Endodermal cell (in vitro differentiated cells): ENCODE measurements around the gene KDM5A. TPM values are rescaled to one million over a fixed set of nuclear protein-coding genes. Genes with fewer than 3 reads are reported as not detected.
"Not testable (repeated sequence)": the region's sequence is repeated elsewhere in the genome, so short reads cannot be mapped to it uniquely, and the experiment has no call there.

Source experiments
- DNase-seq: peaks from one replicate; pipeline ENCODE4 v3.0.0-alpha.2; 2017
- H3K27ac ChIP-seq: 2 replicates; pipeline ENCODE4 v1.5.1; 2013; ENCODE audit warnings: mild to moderate bottlenecking, low read depth, low read length, moderate library complexity
- H3K27me3 ChIP-seq: 2 replicates; pipeline ENCODE4 v1.6.1; 2013; ENCODE audit warnings: mild to moderate bottlenecking, low read length, moderate library complexity; ENCODE audit not compliant: insufficient read depth, control insufficient read depth, poor library complexity, severe bottlenecking
- H3K36me3 ChIP-seq: 2 replicates; pipeline ENCODE4 v1.7.0; 2013; ENCODE audit warnings: mild to moderate bottlenecking, low read length, moderate library complexity; ENCODE audit not compliant: control insufficient read depth, insufficient read depth
- H3K4me1 ChIP-seq: one replicate; pipeline ENCODE4 v1.7.0; 2013; ENCODE audit warnings: low read length; ENCODE audit not compliant: control insufficient read depth, insufficient read depth
- H3K4me3 ChIP-seq: 2 replicates; pipeline ENCODE4 v1.5.1; 2013; ENCODE audit warnings: mild to moderate bottlenecking, low read length, moderate library complexity
- H3K9ac ChIP-seq: 2 replicates; pipeline ENCODE4 v1.6.1; 2013; ENCODE audit warnings: mild to moderate bottlenecking, low read length, moderate library complexity; ENCODE audit not compliant: poor library complexity, severe bottlenecking; ENCODE audit errors: extremely low read depth
- H3K9me3 ChIP-seq: 2 replicates; pipeline ENCODE4 v1.6.1; 2013; ENCODE audit warnings: mild to moderate bottlenecking, low read length, moderate library complexity; ENCODE audit not compliant: control insufficient read depth
- H3K27ac Mint-ChIP-seq: 2 replicates; pipeline ENCODE4 v1.8.0; 2020; ENCODE audit warnings: mixed read lengths
- H3K27me3 Mint-ChIP-seq: 2 replicates; pipeline ENCODE4 v1.8.0; 2021; ENCODE audit warnings: mild to moderate bottlenecking, mixed read lengths; ENCODE audit not compliant: insufficient read depth
- H3K36me3 Mint-ChIP-seq: 2 replicates; pipeline ENCODE4 v1.8.0; 2020; ENCODE audit warnings: low read depth, mixed read lengths
- H3K4me1 Mint-ChIP-seq: 2 replicates; pipeline ENCODE4 v1.8.0; 2020; ENCODE audit warnings: mixed read lengths
- H3K4me3 Mint-ChIP-seq: 2 replicates; pipeline ENCODE4 v1.8.0; 2020; ENCODE audit warnings: mild to moderate bottlenecking, moderate library complexity, mixed read lengths
- H3K9me3 Mint-ChIP-seq: 2 replicates; pipeline ENCODE4 v1.8.0; 2020; ENCODE audit warnings: mild to moderate bottlenecking, mixed read lengths
- WGBS, 2 experiments: methylation state at CpG; one replicate each; pipeline versions ENCODE4 v1.1.5 to v1.1.7; 2013; ENCODE audit warnings: missing lambda C conversion rate in 2 of 2, mixed read lengths in 1 of 2; ENCODE audit not compliant: insufficient coverage in 1 of 2, insufficient read length in 1 of 2; 5-methylcytosine and 5-hydroxymethylcytosine counted together
- total RNA-seq, 2 donors: library from RNA; stranded (reverse); fragmentation: NEBNext Ultra II Directional in 1 of 2; extraction: Animal tissue kit (Norgen Biotek cat#: 25700) in 1 of 2; gene quantifications; 2 replicates in 1 of 2; 3 replicates in 1 of 2; pipeline ENCODE4 v1.2.1, GENCODE V29; 2021
- TF ChIP-seq, protein P1 (sequence below): fragments of 200-600 bp; sonication (generic); conservative IDR thresholded peaks from 2 replicates; pipeline ENCODE4 v1.5.0; 2021; ENCODE audit warnings: antibody characterized with exemption, mild to moderate bottlenecking

Gene KDM5A
- total RNA-seq, 2 donors from 2014 or later, result 59.9 to 157 TPM

DNA sequence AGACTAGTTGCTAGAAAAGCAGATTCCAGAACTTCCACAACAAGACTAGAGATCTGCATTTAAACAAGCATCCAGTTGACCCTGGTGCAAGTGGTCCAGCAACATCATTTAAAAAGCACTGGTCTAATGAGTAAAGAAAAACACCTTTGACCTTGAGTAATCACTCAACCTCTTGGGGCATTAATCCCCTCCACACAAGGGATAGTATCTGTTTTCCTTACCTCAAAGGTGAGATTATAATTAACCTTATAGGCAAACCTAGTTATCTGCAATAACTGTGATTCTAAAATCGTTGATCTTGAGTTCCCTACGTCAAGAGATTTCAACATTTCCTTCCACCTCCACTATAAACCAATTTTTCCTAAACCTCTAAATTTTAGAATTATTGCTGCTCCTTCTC lies 1.1 kb downstream of the KDM5A start:
- Histone ChIP-seq H3K27ac (no peak overlapping the region), H3K9me3 (no peaks in the 10 kb centered on the region), H3K36me3 (peaks cover 28% of the 10 kb centered on the region), H3K4me1 (no peaks in the 10 kb centered on the region), H3K27me3 (no peaks in the 10 kb centered on the region), H3K9ac (peak overlapping the region; percentile 84), H3K4me3 (peak overlapping the region; percentile 92)
- Mint-ChIP-seq H3K4me1 (peaks cover 20% of the 10 kb centered on the region), H3K4me3 (peak overlapping the region; percentile 86), H3K36me3 (peaks cover 25% of the 10 kb centered on the region), H3K9me3 (no peaks in the 10 kb centered on the region), H3K27me3 (no peaks in the 10 kb centered on the region), H3K27ac (peak overlapping the region; percentile 99)
- WGBS, 2 experiments, result 9 to 16% methylated on average over 2 of the region's 2 CpGs
- DNase-seq, result no peak
- TF ChIP-seq, protein P1, sequence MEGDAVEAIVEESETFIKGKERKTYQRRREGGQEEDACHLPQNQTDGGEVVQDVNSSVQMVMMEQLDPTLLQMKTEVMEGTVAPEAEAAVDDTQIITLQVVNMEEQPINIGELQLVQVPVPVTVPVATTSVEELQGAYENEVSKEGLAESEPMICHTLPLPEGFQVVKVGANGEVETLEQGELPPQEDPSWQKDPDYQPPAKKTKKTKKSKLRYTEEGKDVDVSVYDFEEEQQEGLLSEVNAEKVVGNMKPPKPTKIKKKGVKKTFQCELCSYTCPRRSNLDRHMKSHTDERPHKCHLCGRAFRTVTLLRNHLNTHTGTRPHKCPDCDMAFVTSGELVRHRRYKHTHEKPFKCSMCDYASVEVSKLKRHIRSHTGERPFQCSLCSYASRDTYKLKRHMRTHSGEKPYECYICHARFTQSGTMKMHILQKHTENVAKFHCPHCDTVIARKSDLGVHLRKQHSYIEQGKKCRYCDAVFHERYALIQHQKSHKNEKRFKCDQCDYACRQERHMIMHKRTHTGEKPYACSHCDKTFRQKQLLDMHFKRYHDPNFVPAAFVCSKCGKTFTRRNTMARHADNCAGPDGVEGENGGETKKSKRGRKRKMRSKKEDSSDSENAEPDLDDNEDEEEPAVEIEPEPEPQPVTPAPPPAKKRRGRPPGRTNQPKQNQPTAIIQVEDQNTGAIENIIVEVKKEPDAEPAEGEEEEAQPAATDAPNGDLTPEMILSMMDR, result no peak

DNA sequence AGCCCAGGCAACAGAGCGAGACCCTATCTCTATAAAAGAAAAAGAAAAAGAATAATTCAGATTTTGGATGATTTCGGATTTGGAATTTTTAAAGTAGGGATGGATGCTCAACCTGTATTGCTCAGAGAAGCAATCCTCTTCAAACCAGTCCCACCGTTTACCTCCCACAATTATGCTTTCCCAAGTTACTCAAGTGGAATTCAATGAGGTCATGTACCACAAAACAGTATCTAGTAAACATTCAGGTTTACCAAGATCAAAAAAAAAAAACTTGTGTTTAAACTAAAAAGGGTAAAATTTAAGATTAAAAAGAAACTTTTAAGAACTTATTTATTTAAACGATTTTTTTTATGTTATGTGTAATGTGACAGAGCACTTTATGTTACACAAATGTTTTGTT lies 2.5 kb downstream of the KDM5A start:
- H3K9ac ChIP-seq, result peak overlapping the region; percentile 84
- H3K36me3 ChIP-seq, result peaks cover 41% of the 10 kb centered on the region
- Mint-ChIP-seq H3K27ac (no peak overlapping the region), H3K4me1 (peaks cover 20% of the 10 kb centered on the region), H3K9me3 (no peaks in the 10 kb centered on the region), H3K4me3 (peak overlapping the region; percentile 86), H3K27me3 (no peaks in the 10 kb centered on the region), H3K36me3 (peaks cover 38% of the 10 kb centered on the region)
- 90% methylated on average over 2 to 4 of the region's 4 CpGs for WGBS, 2 experiments
- H3K9me3 ChIP-seq, result no peaks in the 10 kb centered on the region
- no peak for DNase-seq
- no peak overlapping the region for H3K27ac ChIP-seq
- no peaks in the 10 kb centered on the region for H3K27me3 ChIP-seq
- TF ChIP-seq, protein P1, result no peak
- H3K4me1 ChIP-seq, result no peaks in the 10 kb centered on the region
- peak overlapping the region; percentile 92 for H3K4me3 ChIP-seq

DNA sequence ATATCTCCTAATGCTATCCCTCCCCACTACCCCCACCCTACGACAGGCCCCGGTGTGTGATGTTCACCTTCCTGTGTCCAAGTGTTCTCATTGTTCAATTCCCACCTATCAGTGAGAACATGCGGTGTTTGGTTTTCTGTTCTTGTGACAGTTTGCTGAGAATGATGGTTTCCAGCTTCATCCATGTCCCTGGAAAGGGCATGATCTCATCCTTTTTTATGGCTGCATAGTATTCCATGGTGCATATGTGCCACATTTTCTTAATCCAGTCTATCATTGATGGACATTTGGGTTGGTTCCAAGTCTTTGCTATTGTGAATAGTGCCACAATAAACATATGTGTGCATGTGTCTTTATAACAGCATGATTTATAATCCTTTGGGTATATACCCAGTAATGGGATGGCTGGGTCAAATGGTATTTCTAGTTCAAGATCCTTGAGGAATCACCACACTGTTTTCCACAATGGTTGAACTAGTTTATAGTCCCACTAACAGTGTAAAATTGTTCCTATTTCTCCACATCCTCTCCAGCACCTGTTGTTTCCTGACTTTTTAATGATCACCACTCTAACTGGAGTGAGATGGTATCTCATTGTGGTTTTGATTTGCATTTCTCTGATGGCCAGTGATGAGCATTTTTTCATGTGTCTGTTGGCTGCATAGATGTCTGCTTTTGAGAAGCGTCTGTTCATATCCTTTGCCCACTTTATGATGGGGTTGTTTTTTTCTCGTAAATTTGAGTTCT lies 18.2 kb downstream of the KDM5A start:
- Histone ChIP-seq H3K36me3 (peaks cover 49% of the 10 kb centered on the region), H3K9me3 (peaks cover 37% of the 10 kb centered on the region)
- not testable (repeated sequence) for H3K4me1 ChIP-seq, H3K4me3 Mint-ChIP-seq, H3K27me3 ChIP-seq, H3K4me1 Mint-ChIP-seq, H3K27me3 Mint-ChIP-seq, H3K27ac Mint-ChIP-seq, H3K9ac ChIP-seq, H3K4me3 ChIP-seq, H3K27ac ChIP-seq, DNase-seq
- 99 to 100% methylated on average over 1 to 4 of the region's 5 CpGs for WGBS, 2 experiments
- H3K36me3 Mint-ChIP-seq, result peaks cover 99% of the 10 kb centered on the region
- H3K9me3 Mint-ChIP-seq, result peaks cover 63% of the 10 kb centered on the region
